Activated naive CD8-positive, alpha-beta T cell (primary cell): ENCODE measurements around the gene PET100.

Experiments
- H3K27ac Mint-ChIP-seq: one replicate; pipeline ENCODE4 v1.8.0; 2021; ENCODE audit warnings: mixed read lengths
- H3K27me3 Mint-ChIP-seq: one replicate; pipeline ENCODE4 v1.8.0; 2021; ENCODE audit warnings: mixed read lengths
- H3K36me3 Mint-ChIP-seq: one replicate; pipeline ENCODE4 v1.8.0; 2021; ENCODE audit warnings: mixed read lengths
- H3K4me1 Mint-ChIP-seq: one replicate; pipeline ENCODE4 v1.8.0; 2021; ENCODE audit warnings: low read depth, mixed read lengths
- H3K4me3 Mint-ChIP-seq: one replicate; pipeline ENCODE4 v1.8.0; 2021; ENCODE audit warnings: mild to moderate bottlenecking, mixed read lengths
- H3K9me3 Mint-ChIP-seq: one replicate; pipeline ENCODE4 v1.8.0; 2021; ENCODE audit warnings: low read depth, mixed read lengths

PET100 gene

DNA sequence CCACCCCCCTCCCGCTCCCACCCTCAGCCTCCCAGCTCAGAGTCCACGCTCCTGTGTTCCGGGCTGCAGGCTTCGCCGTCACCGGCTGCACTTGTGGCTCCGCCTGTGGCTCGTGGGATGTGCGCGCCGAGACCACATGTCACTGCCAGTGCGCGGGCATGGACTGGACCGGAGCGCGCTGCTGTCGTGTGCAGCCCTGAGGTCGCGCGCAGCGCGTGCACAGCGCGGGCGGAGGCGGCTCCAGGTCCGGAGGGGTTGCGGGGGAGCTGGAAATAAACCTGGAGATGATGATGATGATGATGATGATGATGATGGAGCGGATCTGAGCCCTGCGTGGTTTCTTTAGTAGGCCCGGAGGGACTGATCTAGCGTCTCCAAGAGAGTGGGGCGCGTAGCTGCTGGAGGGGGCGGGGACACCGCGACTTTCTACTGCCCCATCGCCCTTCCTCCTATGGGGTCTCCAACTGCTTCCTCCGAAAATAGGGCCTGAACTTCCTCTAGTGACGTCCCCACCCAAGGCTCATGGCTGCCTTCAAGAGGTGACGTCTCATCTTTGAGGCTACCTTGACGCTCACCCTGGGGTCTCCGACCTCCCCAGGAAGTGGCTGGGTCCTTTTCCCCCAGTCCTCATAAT lies 40.7 kb downstream of the PET100 start:
- Mint-ChIP-seq H3K27ac (peak overlapping the region; percentile 22), H3K9me3 (no peaks in the 10 kb centered on the region), H3K4me3 (peak overlapping the region; percentile 75), H3K36me3 (no peaks in the 10 kb centered on the region), H3K27me3 (peaks cover 18% of the 10 kb centered on the region), H3K4me1 (peaks cover 20% of the 10 kb centered on the region)

DNA sequence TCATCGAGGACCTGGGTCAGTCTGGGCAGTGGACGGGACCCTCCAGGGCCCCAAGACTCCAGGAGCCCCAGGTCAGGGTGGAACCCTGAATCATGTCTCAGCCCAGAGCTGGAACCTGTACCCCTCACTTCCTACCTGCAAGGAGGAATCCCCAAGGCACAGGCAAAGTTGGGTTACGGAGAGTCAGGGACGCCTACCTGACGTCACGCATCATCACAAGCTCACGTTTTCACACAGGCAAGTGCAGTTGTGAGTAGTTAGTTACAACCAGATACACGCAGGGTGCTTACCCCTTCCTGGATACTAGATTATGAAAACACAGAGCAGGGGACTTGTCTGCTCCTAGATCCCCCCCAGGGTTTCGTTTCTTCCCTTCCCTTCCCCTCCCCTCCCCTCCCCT lies 41.2 kb downstream of the PET100 start:
- peaks cover 17% of the 10 kb centered on the region for H3K27me3 Mint-ChIP-seq
- peaks cover 21% of the 10 kb centered on the region for H3K4me1 Mint-ChIP-seq
- H3K27ac Mint-ChIP-seq: no peak overlapping the region
- H3K9me3 Mint-ChIP-seq: no peaks in the 10 kb centered on the region
- H3K4me3 Mint-ChIP-seq: peak overlapping the region; percentile 75
- no peaks in the 10 kb centered on the region for H3K36me3 Mint-ChIP-seq

GRCh38 chr19:7672522-7672921 lies 42.9 kb downstream of the PET100 start:
- Mint-ChIP-seq H3K4me3 (no peak overlapping the region), H3K4me1 (peaks cover 35% of the 10 kb centered on the region), H3K27me3 (peaks cover 20% of the 10 kb centered on the region), H3K27ac (no peak overlapping the region), H3K36me3 (no peaks in the 10 kb centered on the region), H3K9me3 (no peaks in the 10 kb centered on the region)

- Mint-ChIP-seq H3K4me3 (no peak overlapping the region), H3K4me1 (peaks cover 41% of the 10 kb centered on the region), H3K36me3 (no peaks in the 10 kb centered on the region), H3K27ac (no peak overlapping the region), H3K27me3 (peaks cover 21% of the 10 kb centered on the region), H3K9me3 (no peaks in the 10 kb centered on the region)
Observed at GRCh38 chr19:7674010-7675005, 44.7 kb downstream of the PET100 start.

DNA sequence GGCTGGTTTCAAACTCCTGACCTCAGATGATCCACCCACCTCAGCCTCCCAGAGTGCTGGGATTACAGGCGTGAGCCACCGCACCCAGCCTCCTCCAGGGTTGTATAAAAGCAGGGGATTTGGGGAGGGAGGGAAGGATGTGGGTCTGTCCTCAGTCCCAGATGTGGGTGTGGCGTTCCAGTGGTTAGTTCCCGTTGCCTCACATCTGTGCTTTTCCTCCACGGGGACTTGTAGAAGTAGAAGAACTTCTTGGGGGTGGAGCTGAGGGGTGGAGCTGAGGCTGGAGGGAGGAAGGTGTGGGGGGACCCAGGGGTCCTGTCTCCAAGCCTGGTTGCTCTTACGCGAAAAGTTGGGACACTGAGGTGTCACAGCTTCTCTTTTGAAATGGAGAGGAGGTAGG lies 46.8 kb downstream of the PET100 start:
- H3K27me3 Mint-ChIP-seq: peaks cover 12% of the 10 kb centered on the region
- no peaks in the 10 kb centered on the region for H3K9me3 Mint-ChIP-seq
- no peak overlapping the region for H3K27ac Mint-ChIP-seq
- no peak overlapping the region for H3K4me3 Mint-ChIP-seq
- no peaks in the 10 kb centered on the region for H3K36me3 Mint-ChIP-seq
- peaks cover 42% of the 10 kb centered on the region for H3K4me1 Mint-ChIP-seq

DNA sequence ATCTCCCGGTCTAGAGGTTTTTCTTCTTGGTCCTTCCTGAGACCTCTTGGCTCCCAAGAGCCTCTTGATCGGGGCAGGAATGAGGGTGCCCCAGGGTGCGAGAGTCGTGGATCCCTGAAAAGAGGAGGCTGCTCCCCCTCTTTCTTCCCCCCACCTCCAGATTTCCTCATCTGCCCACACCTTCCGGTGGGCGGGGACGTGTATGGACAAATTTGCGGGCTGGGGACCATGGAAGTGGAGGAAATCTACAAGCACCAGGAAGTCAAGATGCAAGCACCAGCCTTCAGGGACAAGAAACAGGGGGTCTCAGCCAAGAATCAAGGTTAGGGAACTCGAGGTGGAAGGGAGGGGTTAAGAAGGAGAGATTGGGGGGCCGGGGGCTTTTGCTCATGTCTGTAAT lies 47.3 kb downstream of the PET100 start, which contains the start of gene MCEMP1:
MCEMP1 (plus strand) TSS at position 237 of the 400 bp plus-strand sequence; CDS start at position 268, 31 bp downstream.
- H3K4me3 Mint-ChIP-seq: peak within 1 kb of the TSS; percentile 17

DNA sequence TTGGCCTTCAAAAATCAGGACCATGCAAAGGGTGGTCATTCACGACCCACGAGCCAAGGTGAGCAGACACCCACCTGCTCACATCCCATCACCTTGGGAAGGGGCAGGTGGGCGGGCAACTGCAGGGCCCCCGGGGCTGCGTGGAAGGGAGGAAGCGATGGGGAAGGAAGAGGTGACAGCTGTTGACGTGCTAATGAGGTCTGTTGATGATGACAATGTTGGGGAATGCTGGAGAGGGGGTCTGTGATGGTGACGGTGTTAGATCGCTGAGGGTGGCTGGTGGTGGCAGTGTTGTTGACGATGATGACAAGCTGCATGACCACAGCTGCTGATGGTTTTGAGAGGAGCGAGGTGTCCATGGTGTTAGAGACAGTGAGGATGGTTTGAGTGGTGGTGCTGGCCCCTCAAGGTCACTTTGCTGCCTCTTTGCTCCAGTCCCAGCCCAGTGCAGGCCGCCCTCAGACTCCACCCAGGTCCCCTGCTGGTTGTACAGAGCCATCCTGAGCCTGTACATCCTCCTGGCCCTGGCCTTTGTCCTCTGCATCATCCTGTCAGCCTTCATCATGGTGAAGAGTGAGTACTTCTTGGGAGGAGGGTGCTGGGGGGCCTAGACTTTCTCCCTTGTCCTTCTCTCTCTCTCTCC lies 48.2 kb downstream of the PET100 start:
- H3K36me3 Mint-ChIP-seq: no peaks in the 10 kb centered on the region
- H3K27ac Mint-ChIP-seq: peak overlapping the region; percentile 41
- no peaks in the 10 kb centered on the region for H3K9me3 Mint-ChIP-seq
- H3K27me3 Mint-ChIP-seq: peaks cover 10% of the 10 kb centered on the region
- peaks cover 49% of the 10 kb centered on the region for H3K4me1 Mint-ChIP-seq
- peak overlapping the region; percentile 17 for H3K4me3 Mint-ChIP-seq

More for the DNA sequence above, 47.3 kb downstream of the PET100 start, which contains the start of gene MCEMP1:
- Mint-ChIP-seq H3K27me3 (peaks cover 10% of the 10 kb centered on the region), H3K27ac (no peak within 1 kb of the TSS), H3K4me1 (peaks cover 45% of the 10 kb centered on the region), H3K9me3 (no peaks in the 10 kb centered on the region), H3K36me3 (no peaks in the 10 kb centered on the region)

DNA sequence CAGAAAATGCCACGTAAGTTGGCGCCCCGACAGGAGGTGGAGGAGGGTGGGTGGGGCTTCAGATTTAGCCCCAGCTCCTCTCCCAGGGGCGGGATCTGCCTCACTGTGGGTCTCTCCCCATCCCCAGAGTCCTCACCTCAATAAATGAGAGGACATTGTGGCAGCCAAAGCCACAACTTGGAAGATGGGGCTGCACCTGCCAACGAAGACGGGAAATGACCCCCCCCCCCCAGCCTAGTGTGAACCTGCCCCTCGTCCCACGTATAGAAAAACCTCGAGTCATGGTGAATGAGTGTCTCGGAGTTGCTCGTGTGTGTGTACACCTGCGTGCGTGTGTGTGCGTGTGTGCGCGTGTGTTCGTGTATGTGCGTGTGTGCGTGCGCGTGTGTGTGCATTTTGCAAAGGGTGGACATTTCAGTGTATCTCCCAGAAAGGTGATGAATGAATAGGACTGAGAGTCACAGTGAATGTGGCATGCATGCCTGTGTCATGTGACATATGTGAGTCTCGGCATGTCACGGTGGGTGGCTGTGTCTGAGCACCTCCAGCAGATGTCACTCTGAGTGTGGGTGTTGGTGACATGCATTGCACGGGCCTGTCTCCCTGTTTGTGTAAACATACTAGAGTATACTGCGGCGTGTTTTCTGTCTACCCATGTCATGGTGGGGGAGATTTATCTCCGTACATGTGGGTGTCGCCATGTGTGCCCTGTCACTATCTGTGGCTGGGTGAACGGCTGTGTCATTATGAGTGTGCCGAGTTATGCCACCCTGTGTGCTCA lies 49.6 kb downstream of the PET100 start:
- peak overlapping the region; percentile 85 for H3K27ac Mint-ChIP-seq
- H3K9me3 Mint-ChIP-seq: no peaks in the 10 kb centered on the region
- peaks cover 50% of the 10 kb centered on the region for H3K4me1 Mint-ChIP-seq
- H3K36me3 Mint-ChIP-seq: no peaks in the 10 kb centered on the region
- H3K4me3 Mint-ChIP-seq: peak overlapping the region; percentile 90
- peaks cover 8% of the 10 kb centered on the region for H3K27me3 Mint-ChIP-seq

DNA sequence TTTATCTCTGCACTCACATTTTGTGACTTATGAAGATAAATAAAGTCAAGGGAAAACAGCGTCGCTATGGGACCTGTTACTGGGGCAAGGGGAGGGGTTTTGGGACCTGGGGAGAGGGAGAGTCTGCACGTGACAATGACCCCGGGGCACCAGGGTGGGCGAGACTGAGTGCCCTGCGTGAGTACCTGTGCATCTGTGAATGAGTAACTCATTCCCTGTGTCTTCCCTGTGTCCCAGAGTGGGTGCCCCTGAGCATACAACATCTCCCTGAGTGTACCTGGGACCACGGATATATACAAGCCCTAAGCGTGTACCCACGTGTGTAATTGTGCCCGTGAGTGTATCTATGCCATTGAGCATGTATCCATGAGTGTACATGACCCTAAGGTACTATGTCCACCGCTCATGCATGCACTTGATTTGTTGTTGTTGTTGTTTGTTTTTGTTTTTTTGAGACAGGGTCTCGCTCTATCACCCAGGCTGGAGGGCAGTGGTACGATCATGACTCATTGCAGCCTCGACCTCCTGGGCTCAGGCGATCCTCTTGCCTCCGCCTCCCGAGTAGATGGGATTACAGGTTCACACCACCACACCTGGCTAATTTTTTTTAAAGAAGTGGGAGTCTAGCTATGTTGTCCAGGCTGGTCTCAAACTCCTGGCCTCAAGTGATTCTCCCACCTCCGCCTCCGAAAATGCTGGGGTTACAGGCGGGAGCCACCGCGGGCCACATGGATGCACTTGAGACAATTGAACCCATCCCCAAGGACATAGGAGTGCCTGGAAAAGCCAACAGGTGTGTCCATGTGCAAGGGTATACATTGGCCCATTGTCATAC lies 50.4 kb downstream of the PET100 start:
- H3K36me3 Mint-ChIP-seq: no peaks in the 10 kb centered on the region
- peak overlapping the region; percentile 85 for H3K27ac Mint-ChIP-seq
- H3K4me1 Mint-ChIP-seq: peaks cover 46% of the 10 kb centered on the region
- H3K9me3 Mint-ChIP-seq: no peaks in the 10 kb centered on the region
- H3K4me3 Mint-ChIP-seq: peak overlapping the region; percentile 90
- H3K27me3 Mint-ChIP-seq: peaks cover 5% of the 10 kb centered on the region

GRCh38 chr19:7680606-7681339 lies 51.2 kb downstream of the PET100 start, which contains the start of gene TRAPPC5:
TRAPPC5 (plus strand) TSS chr19:7680833; CDS start chr19:7682254, 1,421 bp downstream.
- H3K27ac Mint-ChIP-seq: peak within 1 kb of the TSS; percentile 90

More at GRCh38 chr19:7680606-7681339, 51.2 kb downstream of the PET100 start, which contains the start of gene TRAPPC5:
- H3K36me3 Mint-ChIP-seq: no peaks in the 10 kb centered on the region
- H3K4me1 Mint-ChIP-seq: peaks cover 48% of the 10 kb centered on the region
- H3K27me3 Mint-ChIP-seq: peaks cover 5% of the 10 kb centered on the region
- no peaks in the 10 kb centered on the region for H3K9me3 Mint-ChIP-seq
- peak within 1 kb of the TSS; percentile 90 for H3K4me3 Mint-ChIP-seq
